Effector CD8-positive, alpha-beta T cell (primary cell): ENCODE results near the gene PBX2.
"Not testable (repeated sequence)": the region's sequence is repeated elsewhere in the genome, so short reads cannot be mapped to it uniquely, and the experiment has no call there.

ENCODE experiments used
- DNase-seq: peaks from one replicate; lab custom pipeline; 2025; lab: John Stamatoyannopoulos, UW

The PBX2 gene

DNA sequence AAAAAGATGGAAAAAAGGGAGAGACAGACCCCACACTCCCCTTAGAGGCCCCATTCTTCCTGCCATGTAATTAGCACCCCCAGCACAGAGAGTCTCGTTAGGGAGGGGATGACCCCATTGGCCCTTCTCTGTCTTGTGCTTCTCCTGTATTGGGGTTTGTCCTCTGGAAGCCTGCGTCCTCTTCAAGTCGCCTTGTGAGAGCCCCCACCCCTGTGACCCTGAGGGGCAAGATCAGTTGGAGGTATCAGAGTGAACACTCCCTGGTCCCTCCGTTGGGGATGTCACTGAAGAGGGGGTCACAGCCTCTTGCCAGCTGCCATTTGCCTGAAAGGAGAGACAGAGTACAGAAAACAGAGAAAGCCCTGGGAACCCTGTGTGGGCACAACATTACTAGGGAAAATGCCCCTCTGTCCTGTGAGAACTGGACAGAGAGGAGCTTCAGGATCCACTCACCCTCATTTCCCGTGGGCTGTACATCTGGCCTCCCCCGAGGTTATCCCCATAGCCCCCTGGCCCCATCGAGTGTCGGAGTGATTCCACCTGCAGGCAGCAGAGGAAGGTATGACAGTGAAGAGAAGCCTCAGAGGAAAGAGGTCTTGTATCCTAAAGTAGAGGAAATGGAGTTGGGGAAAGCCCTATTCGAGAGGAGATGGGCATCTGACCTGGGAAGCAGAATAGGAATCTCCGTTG, 3.7 kb downstream of the PBX2 start:
- DNase-seq, result not testable (repeated sequence)

DNA sequence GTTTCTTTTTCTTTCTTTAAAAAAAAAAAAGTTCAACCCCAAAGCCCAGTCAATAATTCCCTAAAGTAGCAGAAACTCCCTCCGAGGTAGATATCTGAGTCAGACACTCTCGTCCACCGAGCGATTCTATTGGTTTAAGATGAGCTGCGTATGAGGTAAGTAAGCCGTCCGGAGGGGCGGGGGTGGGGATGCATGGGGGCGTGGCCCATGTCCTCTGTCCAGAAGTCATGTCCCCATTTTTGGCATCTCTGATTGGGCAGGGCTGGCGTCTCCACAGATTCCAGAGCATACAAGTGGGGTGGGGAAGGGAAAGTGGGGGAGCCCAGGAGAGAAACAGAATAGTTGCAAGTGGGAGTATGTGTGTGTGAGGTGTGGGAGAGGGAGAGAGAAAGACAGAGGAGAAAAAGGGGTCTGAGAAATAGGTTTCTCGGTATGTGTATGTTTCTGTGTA, 4.3 kb downstream of the PBX2 start:
- not testable (repeated sequence) for DNase-seq

DNA sequence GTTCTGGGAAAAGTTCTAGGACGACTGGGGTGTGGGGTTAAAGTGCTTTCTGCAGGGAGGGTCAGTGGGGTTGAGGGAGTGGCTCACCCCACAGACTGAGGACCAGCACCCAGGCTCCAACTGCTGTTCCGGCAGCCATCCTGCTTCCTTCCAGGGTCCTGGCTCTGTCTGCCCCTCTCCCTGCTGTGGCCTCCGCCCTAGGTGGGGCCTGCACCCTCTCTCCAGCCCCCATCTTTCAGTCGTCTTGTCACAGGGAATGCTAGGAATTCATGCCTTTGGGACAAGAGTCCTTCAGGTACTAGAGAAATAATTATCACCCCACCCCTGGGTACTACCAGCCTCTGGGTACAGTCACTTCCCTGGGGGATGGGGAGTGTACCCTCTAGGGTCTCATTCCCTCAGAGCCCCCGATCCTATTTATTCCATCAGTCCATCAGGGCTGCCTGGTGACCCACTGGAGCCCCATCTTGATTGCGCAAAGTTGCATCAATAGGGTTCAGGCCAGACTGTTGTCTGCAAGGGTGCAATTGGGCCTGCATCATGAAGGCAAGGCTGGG, 5.8 kb downstream of the PBX2 start, which contains the start of gene AGER:
Gene AGER (minus strand): TSS at position 170 of the 557 bp plus-strand sequence. CDS start 31 bp downstream, at position 139.
- DNase-seq, result no peak

DNA sequence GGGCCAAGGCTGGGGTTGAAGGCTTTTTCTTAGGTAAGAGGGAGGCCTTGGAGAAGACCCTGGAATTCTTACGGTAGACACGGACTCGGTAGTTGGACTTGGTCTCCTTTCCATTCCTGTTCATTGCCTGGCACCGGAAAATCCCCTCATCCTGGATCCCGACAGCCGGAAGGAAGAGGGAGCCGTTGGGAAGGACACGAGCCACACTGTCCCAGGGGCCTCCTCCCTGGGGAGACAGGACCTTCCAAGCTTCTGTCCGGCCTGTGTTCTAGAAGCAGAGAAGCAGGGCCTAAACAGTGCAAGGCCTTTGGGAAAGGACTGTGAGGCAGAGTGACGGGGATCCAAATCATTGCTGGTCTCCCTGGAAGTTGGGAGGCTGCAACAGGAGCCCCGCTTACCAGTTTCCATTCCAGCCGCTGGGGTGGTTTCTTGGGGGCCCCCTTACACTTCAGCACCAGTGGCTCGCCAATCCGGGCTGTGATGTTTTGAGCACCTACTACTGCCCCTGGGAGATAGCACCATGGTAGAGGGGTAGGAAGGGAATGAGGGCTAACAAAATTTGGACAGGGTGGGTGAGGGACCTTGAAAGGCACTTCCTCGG, 6.4 kb downstream of the PBX2 start:
- no peak for DNase-seq

DNA sequence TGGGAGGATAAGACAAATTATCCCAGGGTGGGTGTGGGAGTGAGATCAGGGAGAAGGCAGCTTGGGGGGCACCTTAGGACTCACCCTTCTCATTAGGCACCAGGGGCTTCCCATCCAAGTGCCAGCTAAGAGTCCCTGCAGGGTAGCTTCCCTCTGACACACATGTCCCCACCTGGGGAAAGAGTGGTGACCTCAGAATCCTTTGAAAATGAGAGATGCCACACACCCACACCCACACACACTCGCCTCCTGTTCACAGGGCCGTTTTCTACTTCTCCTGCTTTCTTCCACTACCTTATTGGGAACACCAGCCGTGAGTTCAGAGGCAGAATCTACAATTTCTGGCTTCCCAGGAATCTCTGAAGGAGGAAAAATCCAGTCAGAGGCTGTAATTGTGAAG, 7.0 kb downstream of the PBX2 start:
- DNase-seq, result no peak

DNA sequence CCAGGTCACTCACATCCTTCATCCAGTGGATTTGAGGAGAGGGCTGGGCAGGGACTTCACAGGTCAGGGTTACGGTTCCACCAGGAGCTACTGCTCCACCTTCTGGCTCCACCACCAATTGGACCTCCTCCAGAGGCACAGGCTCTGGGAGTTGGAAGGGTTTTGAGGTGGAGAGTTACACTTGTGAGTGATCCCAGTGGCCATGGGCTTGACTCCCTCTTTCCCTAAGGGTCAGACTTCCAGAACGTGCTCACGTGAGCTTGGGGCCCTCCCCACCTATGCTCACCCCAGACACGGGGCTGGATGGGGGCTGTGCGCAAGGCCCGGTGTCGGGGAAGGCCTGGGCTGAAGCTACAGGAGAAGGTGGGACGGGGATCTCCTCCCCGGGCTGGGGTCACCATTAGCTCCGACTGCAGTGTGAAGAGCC, 7.4 kb downstream of the PBX2 start:
- DNase-seq, result no peak

DNA sequence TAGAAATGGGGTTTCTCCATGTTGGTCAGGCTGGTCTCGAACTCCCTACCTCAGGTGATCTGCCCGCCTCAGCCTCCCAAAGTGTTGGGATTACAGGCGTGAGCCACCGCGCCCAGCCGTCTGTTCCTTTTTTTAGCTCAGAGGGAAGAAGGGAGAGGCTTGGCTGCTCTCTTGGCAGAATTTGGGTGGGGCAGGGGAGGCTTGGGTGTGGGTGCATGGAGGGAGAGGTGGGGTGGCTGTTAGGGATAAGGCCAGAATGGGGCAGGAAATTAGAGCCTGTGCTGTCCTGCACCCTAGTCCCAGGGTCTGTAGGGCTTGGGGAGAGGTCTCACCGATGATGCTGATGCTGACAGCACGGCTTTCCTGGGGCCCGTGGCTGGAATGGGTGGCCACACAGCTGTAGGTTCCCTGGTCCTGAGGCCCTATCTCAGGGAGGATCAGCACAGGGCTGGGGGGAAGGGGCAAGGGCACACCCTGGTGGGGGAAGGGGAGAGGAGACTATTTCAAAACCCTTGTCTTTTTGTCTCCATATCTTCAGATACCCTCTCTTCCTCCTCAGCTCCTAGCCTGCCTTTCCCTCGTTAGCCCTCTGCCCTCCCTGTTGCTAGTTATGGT, 8.0 kb downstream of the PBX2 start:
- no peak for DNase-seq

DNA sequence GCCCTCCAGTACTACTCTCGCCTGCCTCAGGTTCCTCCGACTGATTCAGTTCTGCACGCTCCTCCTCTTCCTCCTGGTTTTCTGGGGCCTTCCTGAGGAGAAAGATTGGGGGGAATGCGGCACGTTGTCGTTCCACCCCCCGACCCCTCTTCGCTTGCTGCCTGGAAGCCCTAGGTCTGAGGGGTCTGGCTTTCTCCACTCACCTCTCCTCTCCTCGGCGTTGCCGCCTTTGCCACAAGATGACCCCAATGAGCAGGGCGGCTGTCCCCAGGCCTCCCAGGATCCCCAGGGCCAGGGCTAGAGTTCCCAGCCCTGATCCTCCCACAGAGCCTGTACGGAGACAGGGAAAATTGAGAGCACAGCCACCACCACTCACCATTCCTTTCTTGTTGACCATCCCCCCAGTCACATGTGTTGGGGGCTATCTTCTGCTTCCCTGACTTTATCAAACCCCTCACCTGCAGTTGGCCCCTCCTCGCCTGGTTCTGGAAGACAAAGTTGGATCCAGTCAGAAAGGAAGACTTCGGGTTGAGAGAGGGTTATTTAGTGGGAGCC, 8.8 kb downstream of the PBX2 start:
- no peak for DNase-seq

DNA sequence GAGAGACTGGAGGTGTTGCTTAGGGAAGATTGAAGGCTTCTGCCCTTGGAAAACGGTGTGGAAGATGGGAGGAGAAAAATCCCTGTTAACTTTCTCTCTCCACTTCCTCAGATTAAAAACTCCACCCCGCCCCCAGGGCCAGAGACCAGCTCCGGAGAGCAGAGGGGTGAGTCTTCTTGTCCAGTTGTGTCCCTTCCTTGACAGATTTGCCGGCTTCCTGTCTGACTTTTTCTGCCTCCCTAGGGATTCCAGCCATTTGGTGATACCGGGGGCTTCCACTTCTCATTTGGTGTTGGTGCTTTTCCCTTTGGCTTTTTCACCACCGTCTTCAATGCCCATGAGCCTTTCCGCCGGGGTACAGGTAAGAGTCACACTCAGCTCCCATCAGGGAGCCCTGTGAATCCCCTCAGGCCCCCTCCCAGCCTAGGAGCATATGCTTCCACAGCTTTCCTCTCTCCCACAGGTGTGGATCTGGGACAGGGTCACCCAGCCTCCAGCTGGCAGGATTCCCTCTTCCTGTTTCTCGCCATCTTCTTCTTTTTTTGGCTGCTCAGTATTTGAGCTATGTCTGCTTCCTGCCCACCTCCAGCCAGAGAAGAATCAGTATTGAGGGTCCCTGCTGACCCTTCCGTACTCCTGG, 10.1 kb downstream of the PBX2 start:
- DNase-seq, result no peak

DNA sequence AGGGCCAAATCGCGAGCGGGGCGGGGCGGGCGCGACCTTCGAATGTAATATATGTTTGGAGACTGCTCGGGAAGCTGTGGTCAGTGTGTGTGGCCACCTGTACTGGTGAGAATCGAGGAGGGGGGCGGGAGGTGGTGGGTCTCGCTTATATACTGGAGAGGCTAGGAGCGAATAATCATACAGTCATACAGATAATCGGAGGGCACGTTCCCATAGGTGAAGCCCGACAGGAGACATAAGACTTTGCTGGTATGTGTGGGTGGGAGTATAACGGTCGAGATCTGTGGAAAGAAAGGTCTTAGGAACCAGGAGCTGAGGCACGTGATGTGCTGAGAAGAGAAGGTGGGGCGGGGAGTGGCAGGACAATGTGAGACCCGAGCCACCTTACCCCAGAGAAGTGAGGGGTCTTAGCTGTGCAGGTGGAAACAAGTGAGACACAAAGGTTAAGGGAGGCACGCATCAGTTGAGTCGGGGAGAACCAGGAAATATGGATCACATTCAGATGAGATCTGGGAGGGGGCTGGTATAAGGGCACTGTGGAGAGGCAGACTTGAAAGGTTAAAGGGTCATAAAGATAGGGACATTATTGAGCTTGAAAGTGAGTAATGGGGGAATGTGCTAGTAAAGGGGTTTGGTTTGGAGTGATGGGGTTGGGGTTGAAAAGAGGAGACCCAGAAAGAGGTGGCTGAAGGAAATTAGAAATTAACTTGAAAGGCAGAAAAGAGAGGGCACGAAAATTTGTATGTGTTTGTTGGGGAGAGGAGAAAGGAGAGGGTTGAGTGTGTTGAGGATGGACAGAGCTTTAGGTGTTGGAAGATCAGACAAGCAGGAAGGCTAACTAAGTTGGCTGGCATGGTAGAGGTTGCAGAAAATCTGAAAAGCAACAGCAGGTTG, 11.2 kb downstream of the PBX2 start:
- DNase-seq, result no peak

DNA sequence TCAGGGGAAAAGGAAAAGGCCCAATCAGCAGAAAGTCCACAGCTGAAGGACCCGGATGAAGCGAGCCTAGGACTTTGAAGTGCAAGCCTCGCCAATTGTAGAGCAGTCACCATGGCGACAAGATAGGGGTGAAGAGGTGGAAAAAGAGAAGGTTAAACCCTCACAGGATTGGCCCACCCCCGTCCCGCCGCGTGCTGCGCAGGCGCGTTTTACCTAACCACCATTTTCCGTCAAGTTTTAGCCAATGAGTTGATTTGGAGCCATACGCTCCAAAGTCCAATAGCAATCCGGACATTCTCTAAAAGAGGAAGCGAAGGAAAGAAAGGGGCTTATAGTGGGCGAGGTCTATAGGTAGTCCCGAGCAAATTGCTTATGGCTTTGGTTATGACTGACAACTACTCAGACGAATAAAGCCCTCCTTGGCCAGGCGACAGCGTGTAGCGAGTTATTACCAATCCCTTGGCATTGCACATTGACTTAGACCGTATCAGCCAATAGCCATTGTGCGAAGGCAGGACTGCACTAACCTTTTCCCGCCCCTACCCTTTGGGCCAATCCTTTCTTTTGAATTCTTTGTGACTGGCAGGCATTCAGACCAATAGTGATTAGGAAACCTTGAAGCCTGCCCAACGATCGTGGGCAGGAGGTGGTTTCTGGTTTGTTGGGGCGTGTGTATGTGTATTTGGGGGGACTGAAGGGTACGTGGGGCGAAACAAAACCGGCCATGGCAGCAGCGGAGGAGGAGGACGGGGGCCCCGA, 12.0 kb downstream of the PBX2 start, which contains the start of gene RNF5:
Gene RNF5 (plus strand): TSS at position 618 of the 759 bp plus-strand sequence. CDS start 107 bp downstream, at position 725.
- DNase-seq, result peak; percentile 94

DNA sequence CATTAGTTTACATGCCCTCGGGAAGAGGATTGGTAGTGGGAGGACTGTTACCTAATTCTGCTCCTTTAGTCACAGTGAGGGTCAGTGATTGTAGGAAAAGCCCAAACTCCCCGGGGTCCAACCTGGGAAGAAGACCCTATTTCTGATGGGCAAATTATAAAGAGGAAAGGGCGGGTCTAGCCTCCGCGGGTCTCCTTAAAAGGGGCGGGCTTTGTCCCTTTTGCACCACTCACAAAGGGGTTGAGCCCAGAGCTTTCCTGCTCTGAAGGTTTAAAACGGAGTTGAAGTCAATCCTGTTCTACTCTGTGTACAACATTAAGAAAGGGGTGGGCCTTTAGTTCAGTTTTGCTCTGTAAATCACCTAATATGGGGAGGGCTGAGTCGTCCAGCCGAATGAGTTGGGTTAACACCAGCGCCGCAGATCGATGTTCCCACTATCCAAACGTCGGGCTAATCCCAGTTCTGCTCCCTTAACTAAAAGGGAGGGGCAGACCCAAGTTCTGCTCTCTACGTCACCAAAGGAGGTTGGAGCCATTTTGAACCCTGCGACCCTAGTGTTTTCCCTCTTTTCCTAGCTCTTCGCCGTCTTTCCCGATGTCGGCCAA, 12.7 kb downstream of the PBX2 start:
- peak; percentile 45 for DNase-seq

DNA sequence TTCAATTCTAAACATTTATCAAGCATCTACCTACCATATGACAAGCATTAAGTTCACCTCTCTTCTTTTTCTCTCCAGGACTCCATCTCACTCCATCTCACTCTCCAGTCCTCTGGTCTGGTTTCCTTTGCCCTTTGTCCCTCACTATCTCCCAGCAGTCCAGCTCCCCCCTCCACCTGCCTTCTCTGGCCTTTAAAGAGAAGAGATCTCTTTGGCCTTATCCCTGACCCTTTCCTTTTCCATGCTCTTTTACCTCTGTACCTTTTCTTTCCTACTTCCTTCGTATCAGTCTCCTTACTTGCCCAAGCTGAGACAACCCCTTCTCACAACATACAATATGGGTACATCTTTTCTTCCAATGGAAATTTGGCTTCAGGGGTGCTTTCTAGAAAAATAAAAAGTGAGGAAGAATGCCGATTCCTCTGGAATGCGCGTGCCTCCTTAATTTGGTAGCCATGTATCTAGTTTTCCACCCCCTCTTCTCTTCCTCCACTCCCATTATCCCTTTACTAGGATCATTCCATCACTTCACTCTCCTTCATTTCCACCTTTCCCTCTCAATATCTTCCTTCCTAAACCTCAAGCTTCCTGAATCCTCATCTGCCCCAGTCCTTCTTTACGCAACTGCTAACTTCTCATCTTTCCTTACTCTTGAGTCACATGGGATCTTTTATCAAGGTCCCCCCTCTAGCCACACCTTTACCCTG, 13.4 kb downstream of the PBX2 start:
- no peak for DNase-seq

DNA sequence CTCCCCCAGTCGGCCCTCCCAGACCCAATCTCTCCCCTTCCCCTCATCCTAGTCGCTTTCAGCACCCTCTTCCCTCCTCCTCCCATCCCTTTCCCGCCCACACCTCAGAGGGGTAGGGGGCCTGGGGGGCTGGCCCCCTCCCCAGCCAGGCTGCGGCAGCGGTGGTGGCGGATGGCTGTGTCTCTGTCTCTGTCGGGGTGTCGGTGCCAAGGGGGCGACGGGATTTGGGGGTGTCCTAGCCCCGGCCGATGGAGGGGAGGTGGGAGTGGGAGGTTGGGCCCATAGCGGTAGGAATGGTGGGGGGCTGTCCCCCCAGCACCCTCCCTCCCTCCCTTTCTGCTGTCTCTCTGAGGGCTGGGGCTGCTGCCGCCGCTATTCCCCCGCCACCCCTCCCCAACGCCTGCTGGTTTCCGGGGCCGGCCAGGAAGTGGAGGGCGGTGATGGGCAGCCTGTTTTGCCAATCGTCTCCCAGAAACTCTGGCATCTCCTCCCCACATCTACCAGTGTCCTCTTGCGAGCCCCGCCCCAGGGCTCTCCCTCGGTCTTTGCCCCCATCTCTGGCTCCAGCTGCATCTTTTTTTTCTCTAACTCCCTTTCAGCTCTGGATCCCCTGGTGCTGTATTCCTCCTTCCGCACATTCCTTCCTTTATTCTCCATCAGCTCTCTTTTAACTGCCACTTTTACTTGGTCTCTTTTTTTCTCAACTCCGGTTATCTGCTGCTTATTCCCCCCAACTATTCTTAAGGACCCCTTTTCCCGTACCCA, 14.1 kb downstream of the PBX2 start, which contains the start of gene AGPAT1:
Gene AGPAT1 (minus strand): TSS at position 374 of the 765 bp plus-strand sequence. CDS start 4,588 bp downstream, outside the sequence.
- DNase-seq, result peak; percentile 90

DNA sequence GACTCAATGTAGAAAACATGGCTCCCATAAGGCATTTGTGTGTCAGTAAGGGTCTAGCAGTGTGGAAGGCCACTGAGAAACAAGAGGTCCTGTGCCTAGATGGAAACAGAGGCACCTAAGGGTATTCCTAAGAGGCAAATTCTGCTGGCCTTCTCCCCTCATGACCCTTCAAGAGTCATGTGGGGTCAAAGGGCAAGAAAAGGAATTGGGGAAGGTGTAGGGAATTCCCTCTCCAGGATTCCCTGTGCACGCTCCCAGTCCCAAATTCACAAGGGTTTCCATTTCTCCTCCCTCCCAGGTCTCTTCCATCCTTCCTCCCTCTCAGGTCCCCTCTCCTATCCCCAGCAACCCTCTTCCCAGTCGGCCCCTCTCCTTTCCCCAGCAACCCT, 14.7 kb downstream of the PBX2 start:
- DNase-seq, result no peak

DNA sequence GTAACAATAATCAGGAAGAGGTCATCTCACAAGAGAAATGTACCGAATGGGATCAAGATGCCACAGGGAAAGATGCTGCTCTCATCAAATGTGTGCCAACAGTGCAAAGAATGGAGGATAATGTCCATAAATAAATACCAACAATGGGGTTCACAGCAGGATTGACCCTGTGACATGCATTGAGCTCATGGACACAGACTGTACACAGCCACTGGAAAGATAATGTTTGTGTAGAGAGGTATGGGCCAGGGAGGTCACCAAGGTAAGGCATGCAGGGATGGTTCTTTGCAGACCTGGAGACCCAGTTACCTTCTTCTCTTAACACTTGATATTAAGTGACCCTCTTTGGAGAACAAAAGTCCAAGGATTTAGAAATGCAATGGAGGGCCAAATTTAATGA, 15.6 kb downstream of the PBX2 start:
- no peak for DNase-seq

DNA sequence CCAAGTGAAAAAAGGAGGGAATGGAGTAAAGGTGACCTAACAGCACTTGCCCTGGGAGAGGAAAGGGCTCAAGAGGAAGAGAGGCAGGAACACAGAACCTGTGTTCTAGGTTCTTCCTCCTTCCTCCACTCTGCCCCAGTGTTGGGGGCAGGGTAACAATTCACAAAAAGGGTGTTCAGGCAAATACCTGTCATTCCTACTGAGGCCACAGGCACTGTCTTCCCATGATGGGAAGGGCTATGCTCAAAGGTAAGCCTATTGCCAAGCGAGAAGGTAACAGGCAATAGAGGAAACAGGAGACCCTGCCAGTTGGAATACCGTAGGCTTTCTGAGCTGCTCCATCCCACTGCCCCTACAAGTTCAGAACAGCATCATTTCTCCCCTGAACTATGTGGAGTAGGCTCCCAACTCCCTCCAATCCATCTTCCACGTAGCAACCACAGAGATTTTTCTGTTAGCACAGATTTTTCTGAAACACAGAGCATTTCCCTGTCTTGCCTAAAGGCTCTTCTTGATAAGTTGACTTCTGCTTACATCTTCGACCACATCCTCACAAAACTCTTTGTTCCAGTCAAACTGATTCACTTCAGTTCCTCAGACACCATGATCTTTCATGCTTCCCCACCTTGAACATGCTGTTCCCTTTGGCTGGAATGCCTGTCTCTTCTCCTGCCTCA, 16.8 kb downstream of the PBX2 start:
- no peak for DNase-seq

DNA sequence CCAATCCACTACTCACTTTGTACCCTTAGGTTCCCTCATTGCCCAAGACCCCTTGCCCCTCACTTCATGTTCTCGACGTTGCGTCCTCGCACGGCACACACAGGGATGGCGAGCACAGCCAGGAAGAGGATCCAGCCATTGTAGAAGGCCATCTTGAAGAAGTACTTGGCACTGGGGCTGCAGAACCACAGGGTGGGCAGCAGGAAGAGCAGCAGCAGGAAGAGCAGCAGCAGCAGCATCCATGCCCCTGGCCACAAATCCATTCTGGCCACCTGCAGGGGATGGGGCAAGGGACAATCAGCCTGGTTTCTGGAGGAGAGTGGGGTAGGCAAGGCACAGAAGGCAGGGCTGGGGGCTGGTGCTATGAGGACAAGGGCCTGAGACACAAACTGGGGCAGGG, 18.8 kb downstream of the PBX2 start:
- no peak for DNase-seq
